HEK293 (cell line): ENCODE data around the gene DUSP14.

Source experiments
- GLI4 ChIP-seq: fragments of 450-650 bp; formaldehyde crosslinking; IDR thresholded peaks from 2 replicates; pipeline ENCODE4 v1.5.1; 2016; ENCODE audit warnings: missing biosample characterization, missing genetic modification characterization
- KLF10 ChIP-seq: fragments of 450-650 bp; IDR thresholded peaks from 2 replicates; pipeline ENCODE4 v1.5.1; 2018; ENCODE audit warnings: missing biosample characterization, mild to moderate bottlenecking, missing genetic modification characterization
- KLF8 ChIP-seq: fragments of 450-650 bp; formaldehyde crosslinking; IDR thresholded peaks from 2 replicates; pipeline ENCODE4 v1.5.1; 2016; ENCODE audit warnings: missing biosample characterization, missing genetic modification characterization
- SCRT1 ChIP-seq: fragments of 450-650 bp; formaldehyde crosslinking; IDR thresholded peaks from 2 replicates; pipeline ENCODE4 v1.5.1; 2016; ENCODE audit warnings: missing biosample characterization, missing genetic modification characterization, borderline replicate concordance
- SCRT2 ChIP-seq: fragments of 450-650 bp; formaldehyde crosslinking; IDR thresholded peaks from 2 replicates; pipeline ENCODE4 v1.5.1; 2016; ENCODE audit warnings: missing biosample characterization, missing genetic modification characterization
- SETDB1 ChIP-seq: IDR thresholded peaks from one replicate; pipeline ENCODE4 v1.6.1; 2017; ENCODE audit warnings: mild to moderate bottlenecking, low read length, moderate library complexity, mixed read lengths; ENCODE audit not compliant: insufficient read length
- TCF7L2 ChIP-seq: IDR thresholded peaks from 2 replicates; pipeline ENCODE4 v1.6.1; 2011; ENCODE audit warnings: low read depth, mild to moderate bottlenecking, inconsistent platforms, low read length, moderate library complexity, borderline replicate concordance
- ZBTB1 ChIP-seq: fragments of 450-650 bp; formaldehyde crosslinking; IDR thresholded peaks from 2 replicates; pipeline ENCODE4 v1.5.1; 2016; ENCODE audit warnings: missing biosample characterization, missing genetic modification characterization
- ZBTB10 ChIP-seq: fragments of 450-650 bp; formaldehyde crosslinking; IDR thresholded peaks from 2 replicates; pipeline ENCODE4 v1.5.1; 2016; ENCODE audit warnings: missing biosample characterization, missing genetic modification characterization
- ZBTB20 ChIP-seq: fragments of 450-650 bp; formaldehyde crosslinking; IDR thresholded peaks from 2 replicates; pipeline ENCODE4 v1.5.1; 2016; ENCODE audit warnings: missing biosample characterization, missing genetic modification characterization
- ZBTB44 ChIP-seq: fragments of 450-650 bp; IDR thresholded peaks from 2 replicates; pipeline ENCODE4 v1.5.1; 2018; ENCODE audit warnings: missing biosample characterization, mild to moderate bottlenecking, missing genetic modification characterization
- ZBTB48 ChIP-seq: fragments of 450-650 bp; formaldehyde crosslinking; IDR thresholded peaks from 2 replicates; pipeline ENCODE4 v1.5.1; 2016; ENCODE audit warnings: missing biosample characterization, missing genetic modification characterization
- ZFP69B ChIP-seq: fragments of 450-650 bp; formaldehyde crosslinking; IDR thresholded peaks from 2 replicates; pipeline ENCODE4 v1.5.1; 2016; ENCODE audit warnings: missing biosample characterization, missing genetic modification characterization
- ZNF121 ChIP-seq: fragments of 450-650 bp; formaldehyde crosslinking; IDR thresholded peaks from 2 replicates; pipeline ENCODE4 v1.5.1; 2016; ENCODE audit warnings: missing biosample characterization, missing genetic modification characterization
- ZNF169 ChIP-seq: fragments of 450-650 bp; formaldehyde crosslinking; IDR thresholded peaks from 2 replicates; pipeline ENCODE4 v1.5.1; 2016; ENCODE audit warnings: missing biosample characterization, missing genetic modification characterization
- ZNF214 ChIP-seq: fragments of 450-650 bp; formaldehyde crosslinking; IDR thresholded peaks from 2 replicates; pipeline ENCODE4 v1.5.1; 2017; ENCODE audit warnings: missing biosample characterization, mild to moderate bottlenecking, missing genetic modification characterization, borderline replicate concordance
- ZNF239 ChIP-seq: fragments of 450-650 bp; formaldehyde crosslinking; IDR thresholded peaks from 2 replicates; pipeline ENCODE4 v1.5.1; 2016; ENCODE audit warnings: missing biosample characterization, missing genetic modification characterization
- ZNF350 ChIP-seq: fragments of 450-650 bp; formaldehyde crosslinking; IDR thresholded peaks from 2 replicates; pipeline ENCODE4 v1.5.0; 2017; ENCODE audit warnings: missing biosample characterization, mild to moderate bottlenecking, missing genetic modification characterization
- ZNF423 ChIP-seq: fragments of 450-650 bp; formaldehyde crosslinking; IDR thresholded peaks from 2 replicates; pipeline ENCODE4 v1.5.1; 2016; ENCODE audit warnings: missing biosample characterization, missing genetic modification characterization
- ZNF433 ChIP-seq: fragments of 450-650 bp; formaldehyde crosslinking; IDR thresholded peaks from 2 replicates; pipeline ENCODE4 v1.5.1; 2016; ENCODE audit warnings: missing biosample characterization, missing genetic modification characterization, low read depth
- ZNF544 ChIP-seq: fragments of 450-650 bp; formaldehyde crosslinking; IDR thresholded peaks from 2 replicates; pipeline ENCODE4 v1.5.0; 2017; ENCODE audit warnings: missing biosample characterization, missing genetic modification characterization
- ZNF561 ChIP-seq: fragments of 450-650 bp; IDR thresholded peaks from 2 replicates; pipeline ENCODE4 v1.5.1; 2018; ENCODE audit warnings: missing biosample characterization, missing genetic modification characterization, borderline replicate concordance
- ZNF610 ChIP-seq: fragments of 450-650 bp; formaldehyde crosslinking; IDR thresholded peaks from 2 replicates; pipeline ENCODE4 v1.5.1; 2016; ENCODE audit warnings: missing biosample characterization, missing genetic modification characterization, borderline replicate concordance
- ZNF621 ChIP-seq: fragments of 450-650 bp; formaldehyde crosslinking; IDR thresholded peaks from 2 replicates; pipeline ENCODE4 v1.5.1; 2017; ENCODE audit warnings: missing biosample characterization, missing genetic modification characterization
- ZNF776 ChIP-seq: fragments of 450-650 bp; formaldehyde crosslinking; IDR thresholded peaks from 2 replicates; pipeline ENCODE4 v1.5.0; 2017; ENCODE audit warnings: missing biosample characterization, missing genetic modification characterization, borderline replicate concordance
- TF ChIP-seq, protein P1 (sequence below): fragments of 450-650 bp; formaldehyde crosslinking; IDR thresholded peaks from 2 replicates; pipeline ENCODE4; 2016; ENCODE audit warnings: missing biosample characterization, missing genetic modification characterization
- TF ChIP-seq, protein P2 (sequence below): fragments of 450-650 bp; formaldehyde crosslinking; IDR thresholded peaks from 2 replicates; pipeline ENCODE4 v1.5.1; 2017; ENCODE audit warnings: missing biosample characterization, missing genetic modification characterization
- TF ChIP-seq, protein P3 (sequence below): fragments of 450-650 bp; formaldehyde crosslinking; IDR thresholded peaks from 2 replicates; pipeline ENCODE4 v1.5.1; 2016; ENCODE audit warnings: missing biosample characterization, missing genetic modification characterization, low read depth

The DUSP14 gene

DNA sequence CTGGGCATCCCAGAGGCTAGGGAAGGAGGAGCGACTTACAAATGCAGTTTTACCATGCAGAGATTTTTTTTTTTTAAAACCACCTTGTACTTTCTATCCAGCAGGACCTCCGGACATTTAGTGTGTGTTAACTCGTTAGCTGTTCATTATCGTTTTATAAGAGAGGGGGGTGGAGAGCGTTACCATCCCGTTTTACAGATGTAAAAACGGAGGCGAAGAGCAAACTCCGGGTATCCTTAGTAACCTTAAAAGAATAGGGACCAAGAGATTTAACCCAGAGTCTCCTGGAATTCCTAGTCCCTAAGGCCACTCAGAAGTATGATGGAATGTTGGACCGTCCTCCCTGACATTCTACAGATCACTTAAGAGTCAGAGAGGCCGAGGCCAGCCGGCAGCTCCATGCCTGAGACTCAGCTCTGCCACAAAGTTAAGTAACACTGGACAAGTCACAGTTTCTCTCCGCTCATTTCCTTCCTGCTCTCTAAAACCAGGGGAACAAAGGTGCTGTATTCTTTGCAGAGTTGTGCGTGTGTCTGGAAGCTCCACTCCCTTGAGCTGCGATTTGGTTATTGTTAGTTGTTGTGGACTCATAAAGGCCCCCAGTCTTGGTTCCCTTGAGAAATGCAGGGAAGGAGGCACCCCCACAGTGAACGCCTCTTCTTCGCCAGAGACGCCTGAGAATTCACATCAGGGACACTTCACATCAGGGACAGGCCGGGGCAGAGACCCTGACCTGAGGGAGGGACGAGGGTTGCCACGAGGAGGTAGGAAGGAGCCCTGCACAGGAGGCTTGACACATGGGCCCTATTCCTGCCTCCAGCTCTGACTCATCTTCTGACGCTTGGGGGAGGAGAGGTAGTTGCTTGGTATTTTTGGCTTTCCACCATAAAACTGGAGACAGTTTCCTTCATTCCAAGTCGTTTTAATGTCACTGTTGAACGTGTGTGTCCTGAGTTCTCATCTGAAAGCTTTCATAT lies 1.2 kb downstream of the DUSP14 start (continued):
- TF ChIP-seq ZBTB1 = no peak
- TF ChIP-seq ZNF169 (tag by site-specific recombination) = no peak
- no peak for TF ChIP-seq ZBTB10 (tag by site-specific recombination)
- peak; percentile 38; the same call in 1 of the 2 replicates for TF ChIP-seq KLF8 (tag by site-specific recombination)
- TF ChIP-seq, protein P1, sequence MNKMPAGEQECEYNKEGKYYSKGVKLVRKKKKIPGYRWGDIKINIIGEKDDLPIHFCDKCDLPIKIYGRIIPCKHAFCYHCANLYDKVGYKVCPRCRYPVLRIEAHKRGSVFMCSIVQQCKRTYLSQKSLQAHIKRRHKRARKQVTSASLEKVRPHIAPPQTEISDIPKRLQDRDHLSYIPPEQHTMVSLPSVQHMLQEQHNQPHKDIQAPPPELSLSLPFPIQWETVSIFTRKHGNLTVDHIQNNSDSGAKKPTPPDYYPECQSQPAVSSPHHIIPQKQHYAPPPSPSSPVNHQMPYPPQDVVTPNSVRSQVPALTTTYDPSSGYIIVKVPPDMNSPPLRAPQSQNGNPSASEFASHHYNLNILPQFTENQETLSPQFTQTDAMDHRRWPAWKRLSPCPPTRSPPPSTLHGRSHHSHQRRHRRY (tag by site-specific recombination) = no peak
- TF ChIP-seq ZNF610 (tag by site-specific recombination) = no peak
- no peak for TF ChIP-seq ZNF423 (tag by site-specific recombination)
- no peak for TF ChIP-seq ZNF214
- no peak for TF ChIP-seq ZNF239 (tag by site-specific recombination)
- no peak for TF ChIP-seq SCRT2 (tag by site-specific recombination)
- peak; percentile 72 for TF ChIP-seq ZBTB20 (tag by site-specific recombination)
- TF ChIP-seq, protein P2, sequence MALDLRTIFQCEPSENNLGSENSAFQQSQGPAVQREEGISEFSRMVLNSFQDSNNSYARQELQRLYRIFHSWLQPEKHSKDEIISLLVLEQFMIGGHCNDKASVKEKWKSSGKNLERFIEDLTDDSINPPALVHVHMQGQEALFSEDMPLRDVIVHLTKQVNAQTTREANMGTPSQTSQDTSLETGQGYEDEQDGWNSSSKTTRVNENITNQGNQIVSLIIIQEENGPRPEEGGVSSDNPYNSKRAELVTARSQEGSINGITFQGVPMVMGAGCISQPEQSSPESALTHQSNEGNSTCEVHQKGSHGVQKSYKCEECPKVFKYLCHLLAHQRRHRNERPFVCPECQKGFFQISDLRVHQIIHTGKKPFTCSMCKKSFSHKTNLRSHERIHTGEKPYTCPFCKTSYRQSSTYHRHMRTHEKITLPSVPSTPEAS (tag by site-specific recombination) = no peak; the same call in 1 of the 2 replicates
- TF ChIP-seq ZNF350 (tag by site-specific recombination) = no peak
- TF ChIP-seq ZBTB44 = no peak
- TF ChIP-seq ZNF544 (tag by site-specific recombination) = no peak
- no peak for TF ChIP-seq ZNF561
- TF ChIP-seq ZBTB48 (tag by site-specific recombination) = peak; percentile 89; the same call in 1 of the 2 replicates
- no peak for TF ChIP-seq GLI4
- TF ChIP-seq SCRT1 (tag by site-specific recombination) = no peak
- peak; percentile 69 for TF ChIP-seq ZFP69B (tag by site-specific recombination)
- TF ChIP-seq KLF10 (tag by site-specific recombination) = peak; percentile 35; the same call in 1 of the 2 replicates
- no peak for TF ChIP-seq SETDB1
- TF ChIP-seq ZNF776 (tag by site-specific recombination) = no peak
- TF ChIP-seq ZNF433 (tag by site-specific recombination) = no peak
- TF ChIP-seq, protein P3, sequence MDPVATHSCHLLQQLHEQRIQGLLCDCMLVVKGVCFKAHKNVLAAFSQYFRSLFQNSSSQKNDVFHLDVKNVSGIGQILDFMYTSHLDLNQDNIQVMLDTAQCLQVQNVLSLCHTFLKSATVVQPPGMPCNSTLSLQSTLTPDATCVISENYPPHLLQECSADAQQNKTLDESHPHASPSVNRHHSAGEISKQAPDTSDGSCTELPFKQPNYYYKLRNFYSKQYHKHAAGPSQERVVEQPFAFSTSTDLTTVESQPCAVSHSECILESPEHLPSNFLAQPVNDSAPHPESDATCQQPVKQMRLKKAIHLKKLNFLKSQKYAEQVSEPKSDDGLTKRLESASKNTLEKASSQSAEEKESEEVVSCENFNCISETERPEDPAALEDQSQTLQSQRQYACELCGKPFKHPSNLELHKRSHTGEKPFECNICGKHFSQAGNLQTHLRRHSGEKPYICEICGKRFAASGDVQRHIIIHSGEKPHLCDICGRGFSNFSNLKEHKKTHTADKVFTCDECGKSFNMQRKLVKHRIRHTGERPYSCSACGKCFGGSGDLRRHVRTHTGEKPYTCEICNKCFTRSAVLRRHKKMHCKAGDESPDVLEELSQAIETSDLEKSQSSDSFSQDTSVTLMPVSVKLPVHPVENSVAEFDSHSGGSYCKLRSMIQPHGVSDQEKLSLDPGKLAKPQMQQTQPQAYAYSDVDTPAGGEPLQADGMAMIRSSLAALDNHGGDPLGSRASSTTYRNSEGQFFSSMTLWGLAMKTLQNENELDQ (tag by site-specific recombination) = no peak
- TF ChIP-seq ZNF621 (tag by site-specific recombination) = no peak
- no peak for TF ChIP-seq TCF7L2
- TF ChIP-seq ZNF121 (tag by site-specific recombination) = no peak
